Glutamatergic neuron (in vitro differentiated cells): Measurements from ENCODE around the gene SOX12. TPM values are rescaled to one million over a fixed set of nuclear protein-coding genes. Genes with fewer than 3 reads are reported as not detected.

Source experiments
- DNase-seq: peaks from one replicate; pipeline ENCODE4 v3.0.0; 2022
- H3K27ac Mint-ChIP-seq: one replicate; pipeline ENCODE4 v1.8.0; 2020; ENCODE audit warnings: mild to moderate bottlenecking, mixed read lengths, inconsistent platforms; ENCODE audit not compliant: unreplicated experiment
- H3K27me3 Mint-ChIP-seq: one replicate; pipeline ENCODE4 v1.8.0; 2020; ENCODE audit warnings: mild to moderate bottlenecking, moderate library complexity, mixed read lengths, inconsistent platforms; ENCODE audit not compliant: unreplicated experiment
- H3K36me3 Mint-ChIP-seq: one replicate; pipeline ENCODE4 v1.8.0; 2020; ENCODE audit warnings: mild to moderate bottlenecking, mixed read lengths, inconsistent platforms; ENCODE audit not compliant: unreplicated experiment
- H3K4me1 Mint-ChIP-seq: one replicate; pipeline ENCODE4 v1.8.0; 2020; ENCODE audit warnings: mild to moderate bottlenecking, low read depth, mixed read lengths, inconsistent platforms; ENCODE audit not compliant: unreplicated experiment
- H3K4me3 Mint-ChIP-seq: one replicate; pipeline ENCODE4 v1.8.0; 2020; ENCODE audit warnings: mild to moderate bottlenecking, mixed read lengths, inconsistent platforms; ENCODE audit not compliant: unreplicated experiment
- H3K9me3 Mint-ChIP-seq: one replicate; pipeline ENCODE4 v1.8.0; 2020; ENCODE audit warnings: mild to moderate bottlenecking, moderate library complexity, mixed read lengths, inconsistent platforms; ENCODE audit not compliant: unreplicated experiment
- total RNA-seq: library from RNA; stranded (reverse); fragmentation: NEBNext Ultra II Directional; extraction: Animal tissue kit (Norgen Biotek cat#: 25700); gene quantifications from one replicate; pipeline ENCODE4 v1.2.1, GENCODE V29; 2021; ENCODE audit not compliant: unreplicated experiment
- TF ChIP-seq, protein P1 (sequence below): fragments of 200-600 bp; sonication (generic); IDR thresholded peaks from one replicate; pipeline ENCODE4 v1.5.0; 2021; ENCODE audit not compliant: partially characterized antibody, unreplicated experiment

SOX12 gene
- total RNA-seq, 1 donor from 2014 or later, result 67.0 TPM

DNA sequence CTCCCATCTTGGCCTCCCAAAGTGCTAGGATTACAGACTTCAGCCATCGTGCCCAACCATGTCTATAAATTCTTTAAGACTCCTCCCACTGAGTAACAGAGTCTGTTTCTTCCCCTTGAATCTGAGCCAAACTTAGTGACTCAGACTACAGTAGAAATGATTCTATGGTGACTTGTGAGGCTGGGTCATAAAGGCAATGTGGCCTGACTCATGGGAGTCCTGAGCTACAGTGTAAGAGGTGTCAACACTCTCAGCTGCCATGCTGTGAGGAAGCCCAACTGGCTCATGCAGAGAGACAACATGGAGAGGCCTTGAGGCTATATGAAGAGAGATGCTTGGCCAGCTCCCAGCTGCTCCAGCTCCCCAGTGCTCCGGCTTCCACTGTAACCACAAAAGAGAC, 16.3 kb downstream of the SOX12 start:
- Mint-ChIP-seq H3K4me3 (no peak overlapping the region), H3K4me1 (peaks cover 2% of the 10 kb centered on the region), H3K9me3 (peaks cover 7% of the 10 kb centered on the region), H3K27me3 (peaks cover 7% of the 10 kb centered on the region), H3K27ac (no peak overlapping the region), H3K36me3 (no peaks in the 10 kb centered on the region)
- no peak for DNase-seq
- TF ChIP-seq, protein P1, sequence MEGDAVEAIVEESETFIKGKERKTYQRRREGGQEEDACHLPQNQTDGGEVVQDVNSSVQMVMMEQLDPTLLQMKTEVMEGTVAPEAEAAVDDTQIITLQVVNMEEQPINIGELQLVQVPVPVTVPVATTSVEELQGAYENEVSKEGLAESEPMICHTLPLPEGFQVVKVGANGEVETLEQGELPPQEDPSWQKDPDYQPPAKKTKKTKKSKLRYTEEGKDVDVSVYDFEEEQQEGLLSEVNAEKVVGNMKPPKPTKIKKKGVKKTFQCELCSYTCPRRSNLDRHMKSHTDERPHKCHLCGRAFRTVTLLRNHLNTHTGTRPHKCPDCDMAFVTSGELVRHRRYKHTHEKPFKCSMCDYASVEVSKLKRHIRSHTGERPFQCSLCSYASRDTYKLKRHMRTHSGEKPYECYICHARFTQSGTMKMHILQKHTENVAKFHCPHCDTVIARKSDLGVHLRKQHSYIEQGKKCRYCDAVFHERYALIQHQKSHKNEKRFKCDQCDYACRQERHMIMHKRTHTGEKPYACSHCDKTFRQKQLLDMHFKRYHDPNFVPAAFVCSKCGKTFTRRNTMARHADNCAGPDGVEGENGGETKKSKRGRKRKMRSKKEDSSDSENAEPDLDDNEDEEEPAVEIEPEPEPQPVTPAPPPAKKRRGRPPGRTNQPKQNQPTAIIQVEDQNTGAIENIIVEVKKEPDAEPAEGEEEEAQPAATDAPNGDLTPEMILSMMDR, result no peak

GRCh38 chr20:343107-343506, 17.8 kb downstream of the SOX12 start:
- peaks cover 2% of the 10 kb centered on the region for H3K4me1 Mint-ChIP-seq
- H3K27ac Mint-ChIP-seq, result no peak overlapping the region
- TF ChIP-seq, protein P1, result no peak
- H3K4me3 Mint-ChIP-seq, result no peak overlapping the region
- DNase-seq, result no peak
- H3K27me3 Mint-ChIP-seq, result peaks cover 7% of the 10 kb centered on the region
- peaks cover 8% of the 10 kb centered on the region for H3K9me3 Mint-ChIP-seq
- H3K36me3 Mint-ChIP-seq, result no peaks in the 10 kb centered on the region

GRCh38 chr20:346033-346639, 20.8 kb downstream of the SOX12 start:
- Mint-ChIP-seq H3K4me3 (peak overlapping the region; percentile 90), H3K4me1 (peaks cover 11% of the 10 kb centered on the region), H3K27ac (peak overlapping the region; percentile 94), H3K9me3 (peaks cover 17% of the 10 kb centered on the region), H3K27me3 (peaks cover 15% of the 10 kb centered on the region), H3K36me3 (no peaks in the 10 kb centered on the region)
- TF ChIP-seq, protein P1, result no peak
- no peak for DNase-seq

DNA sequence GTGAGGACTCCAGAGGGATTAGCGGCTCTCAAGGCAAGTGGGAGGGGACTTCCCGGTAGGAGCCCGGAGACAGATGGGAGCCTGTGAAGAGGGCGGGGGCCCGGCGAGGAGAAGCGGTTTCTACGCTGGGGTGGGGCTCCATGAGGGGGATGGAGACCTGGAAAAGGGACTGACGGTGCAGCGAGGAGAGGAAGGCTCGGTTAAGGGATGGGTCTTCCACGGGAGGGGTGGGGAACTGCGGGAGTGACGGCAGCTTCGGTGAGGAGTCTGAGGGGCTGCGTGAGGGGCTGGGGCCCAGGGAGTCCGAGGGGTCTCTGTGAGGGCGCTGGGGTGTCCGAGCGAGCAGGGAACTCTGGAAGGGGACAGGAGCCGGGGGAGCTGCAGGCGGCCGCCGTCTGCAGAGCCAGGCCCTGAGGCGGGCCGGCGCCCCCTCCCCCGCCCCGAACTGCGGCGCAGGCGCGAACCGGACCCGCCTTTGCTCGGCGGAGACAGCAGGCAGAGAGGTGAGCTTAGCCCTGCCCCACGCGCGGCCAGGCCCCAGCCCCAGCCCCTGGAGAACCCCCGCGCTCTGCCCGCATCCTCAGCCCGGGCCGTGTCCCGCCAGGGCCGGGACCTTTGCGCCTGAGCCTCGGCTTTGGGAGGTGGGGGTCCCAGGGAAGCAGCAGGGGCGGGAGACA, 21.4 kb downstream of the SOX12 start, which contains the start of gene NRSN2:
Gene NRSN2 (plus strand): TSS at position 472 of the 677 bp plus-strand sequence. CDS start 2,533 bp downstream, outside the sequence.
- peak within 1 kb of the TSS; percentile 100 for H3K27ac Mint-ChIP-seq
- peaks cover 11% of the 10 kb centered on the region for H3K4me1 Mint-ChIP-seq
- peaks cover 15% of the 10 kb centered on the region for H3K27me3 Mint-ChIP-seq
- H3K9me3 Mint-ChIP-seq, result peaks cover 17% of the 10 kb centered on the region
- H3K4me3 Mint-ChIP-seq, result peak within 1 kb of the TSS; percentile 99
- TF ChIP-seq, protein P1, result no peak
- DNase-seq, result peak; percentile 86
- no peaks in the 10 kb centered on the region for H3K36me3 Mint-ChIP-seq

GRCh38 chr20:347317-347639, 21.9 kb downstream of the SOX12 start:
- no peak for DNase-seq
- peaks cover 16% of the 10 kb centered on the region for H3K4me1 Mint-ChIP-seq
- H3K4me3 Mint-ChIP-seq, result peak overlapping the region; percentile 83

More at GRCh38 chr20:347317-347639, 21.9 kb downstream of the SOX12 start:
- TF ChIP-seq, protein P1, result no peak
- Mint-ChIP-seq H3K9me3 (peaks cover 17% of the 10 kb centered on the region), H3K27ac (peak overlapping the region; percentile 100), H3K27me3 (peaks cover 15% of the 10 kb centered on the region), H3K36me3 (no peaks in the 10 kb centered on the region)
